H54 (cell line): ENCODE data around the gene ALOX15.
"Not testable (repeated sequence)": the region's sequence is repeated elsewhere in the genome, so short reads cannot be mapped to it uniquely, and the experiment has no call there.

Experiments used
- DNase-seq: peaks from one replicate; pipeline ENCODE4 v3.0.0; 2011; ENCODE audit warnings: low spot score, mixed read lengths; ENCODE audit not compliant: insufficient read length
- FAIRE-seq: peaks from 3 replicates; lab custom pipeline; 2011; peaks lifted over from hg19 to GRCh38; lab: Jason Lieb, UNC
- POLR2A ChIP-seq: IDR thresholded peaks from 2 replicates; pipeline ENCODE4 v1.6.1; 2011; ENCODE audit warnings: low read depth, mild to moderate bottlenecking, low read length

ALOX15 gene, protein sequence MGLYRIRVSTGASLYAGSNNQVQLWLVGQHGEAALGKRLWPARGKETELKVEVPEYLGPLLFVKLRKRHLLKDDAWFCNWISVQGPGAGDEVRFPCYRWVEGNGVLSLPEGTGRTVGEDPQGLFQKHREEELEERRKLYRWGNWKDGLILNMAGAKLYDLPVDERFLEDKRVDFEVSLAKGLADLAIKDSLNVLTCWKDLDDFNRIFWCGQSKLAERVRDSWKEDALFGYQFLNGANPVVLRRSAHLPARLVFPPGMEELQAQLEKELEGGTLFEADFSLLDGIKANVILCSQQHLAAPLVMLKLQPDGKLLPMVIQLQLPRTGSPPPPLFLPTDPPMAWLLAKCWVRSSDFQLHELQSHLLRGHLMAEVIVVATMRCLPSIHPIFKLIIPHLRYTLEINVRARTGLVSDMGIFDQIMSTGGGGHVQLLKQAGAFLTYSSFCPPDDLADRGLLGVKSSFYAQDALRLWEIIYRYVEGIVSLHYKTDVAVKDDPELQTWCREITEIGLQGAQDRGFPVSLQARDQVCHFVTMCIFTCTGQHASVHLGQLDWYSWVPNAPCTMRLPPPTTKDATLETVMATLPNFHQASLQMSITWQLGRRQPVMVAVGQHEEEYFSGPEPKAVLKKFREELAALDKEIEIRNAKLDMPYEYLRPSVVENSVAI

GRCh38 chr17:4641297-4642195 lies at the start of gene ALOX15:
Gene ALOX15, minus strand, starts transcription at chr17:4641678. Its CDS starts 27 bp downstream, at chr17:4641651.
- DNase-seq (no peak), FAIRE-seq (no peak)
- TF ChIP-seq POLR2A: no peak

GRCh38 chr17:4690745-4691144 lies 49.3 kb upstream of the ALOX15 start:
- no peak for FAIRE-seq

GRCh38 chr17:4689872-4690271 lies 48.4 kb upstream of the ALOX15 start:
- FAIRE-seq: not testable (repeated sequence)

More at GRCh38 chr17:4690745-4691144, 49.3 kb upstream of the ALOX15 start:
- no peak for TF ChIP-seq POLR2A
- no peak for DNase-seq

GRCh38 chr17:4683739-4684138 lies 42.3 kb upstream of the ALOX15 start:
- DNase-seq, FAIRE-seq: not testable (repeated sequence)

More at GRCh38 chr17:4689872-4690271, 48.4 kb upstream of the ALOX15 start:
- DNase-seq: not testable (repeated sequence)

- DNase-seq: peak; percentile 51
- TF ChIP-seq POLR2A: no peak
- FAIRE-seq: peak; percentile 72
These were observed 38.2 kb upstream of the ALOX15 start for GRCh38 chr17:4679658-4680057.

- FAIRE-seq: peak; percentile 85
- DNase-seq: peak; percentile 76
- no peak for TF ChIP-seq POLR2A
These were observed 37.1 kb upstream of the ALOX15 start for GRCh38 chr17:4678448-4679026.

- no peak for TF ChIP-seq POLR2A
- DNase-seq (no peak), FAIRE-seq (no peak)
These were observed 35.3 kb upstream of the ALOX15 start for GRCh38 chr17:4676791-4677190.

- no peak for FAIRE-seq
These were observed 34.3 kb upstream of the ALOX15 start for GRCh38 chr17:4675791-4676190.

GRCh38 chr17:4674685-4674998 lies 33.2 kb upstream of the ALOX15 start:
- FAIRE-seq (no peak), DNase-seq (no peak)
- no peak for TF ChIP-seq POLR2A

More at GRCh38 chr17:4675791-4676190, 34.3 kb upstream of the ALOX15 start:
- no peak for TF ChIP-seq POLR2A
- DNase-seq: no peak

- DNase-seq (no peak), FAIRE-seq (no peak)
- no peak for TF ChIP-seq POLR2A
These were observed 32.7 kb upstream of the ALOX15 start for GRCh38 chr17:4673986-4674684.

DNA sequence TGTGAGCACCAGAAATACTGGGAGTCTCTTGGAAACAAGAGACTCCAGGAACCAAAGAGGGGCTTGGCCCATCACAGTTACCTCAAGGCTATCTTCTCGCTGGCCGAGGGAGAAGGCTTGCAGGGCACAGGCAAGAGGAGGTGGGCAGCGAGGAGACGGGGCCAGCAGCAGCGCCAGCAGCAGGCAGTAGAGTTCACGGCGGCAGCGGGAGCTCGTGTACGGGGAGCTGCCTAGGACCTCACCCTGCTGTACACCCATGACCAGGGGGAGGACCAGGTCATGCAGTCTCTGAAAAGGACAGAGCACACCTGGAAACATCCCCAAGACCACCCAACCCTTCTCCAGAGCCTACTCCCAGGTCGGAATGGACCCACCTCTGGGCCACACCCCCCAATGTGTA lies 31.7 kb upstream of the ALOX15 start:
- DNase-seq: no peak
- no peak for TF ChIP-seq POLR2A
- FAIRE-seq: no peak

- FAIRE-seq (no peak), DNase-seq (no peak)
- TF ChIP-seq POLR2A: no peak
These were observed 31.3 kb upstream of the ALOX15 start for GRCh38 chr17:4672751-4673150.

DNA sequence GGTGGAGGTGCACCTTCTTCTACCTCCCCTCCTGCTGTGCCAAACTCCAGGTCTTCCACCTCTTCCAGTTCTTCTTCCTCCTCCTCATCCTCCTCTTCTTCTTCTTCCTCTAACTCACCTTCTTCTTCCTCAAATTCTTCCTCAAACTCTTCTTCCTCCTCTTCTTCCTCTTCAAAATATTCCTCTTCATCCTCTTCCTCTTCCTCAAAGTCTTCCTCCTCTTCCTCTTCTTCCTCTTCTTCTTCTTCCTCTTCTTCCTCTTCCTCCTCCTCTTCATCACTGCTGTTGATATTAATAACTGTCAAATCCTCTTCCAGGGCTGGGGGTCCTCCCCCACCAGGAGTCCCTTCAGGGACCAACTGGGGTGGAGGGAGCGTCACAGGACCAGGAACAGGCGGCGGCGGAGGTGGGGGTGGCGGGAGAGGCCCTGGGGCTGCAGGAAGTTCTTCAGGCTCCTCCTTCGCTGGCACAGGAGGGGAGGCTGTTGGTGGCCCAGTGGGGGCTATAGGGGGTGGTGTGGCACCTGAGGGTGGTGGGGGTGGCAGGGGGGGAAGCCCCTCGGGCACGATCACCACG lies 30.7 kb upstream of the ALOX15 start:
- FAIRE-seq (no peak), DNase-seq (no peak)
- no peak for TF ChIP-seq POLR2A
